GDM1 (cell line): Measurements from ENCODE around the gene SAMD4A.
A peak's percentile ranks its signal among the peaks of the same experiment; 100 is the strongest.

Experiments used
- DNase-seq: peaks from one replicate; lab custom pipeline; 2025; lab: John Stamatoyannopoulos, UW

The SAMD4A gene

GRCh38 chr14:54567224-54567638, 303 bp downstream of the SAMD4A start:
- no peak for DNase-seq

- peak; percentile 34 for DNase-seq
These were observed 972 bp downstream of the SAMD4A start for GRCh38 chr14:54567639-54568561.

DNA sequence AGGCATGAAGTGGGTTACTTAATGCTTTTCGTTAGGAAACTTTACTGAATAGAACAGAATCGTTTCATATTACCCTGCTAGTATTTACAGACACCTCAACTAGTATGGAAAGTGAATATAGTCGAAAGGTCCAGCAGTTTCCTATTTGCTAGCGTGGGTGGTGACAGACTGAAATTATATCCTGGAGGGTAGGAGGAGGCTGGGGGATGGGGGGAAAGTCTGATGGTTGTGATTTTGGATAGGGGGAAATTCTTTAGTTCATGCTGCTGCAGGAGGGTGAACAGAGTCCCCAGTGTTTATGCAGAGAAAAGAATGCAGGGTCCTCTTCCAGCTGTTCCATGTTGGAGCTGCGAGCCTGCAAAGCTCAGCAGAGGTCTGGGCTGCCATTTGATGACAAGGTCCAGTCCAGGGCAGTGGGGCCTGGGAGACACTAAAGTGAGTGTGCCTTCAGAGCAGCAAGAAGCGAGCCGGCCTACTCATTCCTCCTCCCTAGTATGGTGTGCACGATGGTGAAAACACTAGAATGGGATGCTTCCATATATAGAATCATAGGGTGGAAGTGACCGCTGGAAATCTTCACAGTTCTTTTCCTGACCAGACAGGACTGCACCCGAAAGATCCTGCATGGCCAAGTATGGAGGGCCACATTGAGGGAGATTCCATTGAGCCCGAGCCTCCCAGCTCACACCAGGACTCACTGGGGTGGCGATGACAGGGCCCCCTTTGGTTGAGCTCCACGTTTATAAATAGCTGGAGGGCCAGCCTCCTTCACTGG, 2.1 kb downstream of the SAMD4A start:
- no peak for DNase-seq

DNA sequence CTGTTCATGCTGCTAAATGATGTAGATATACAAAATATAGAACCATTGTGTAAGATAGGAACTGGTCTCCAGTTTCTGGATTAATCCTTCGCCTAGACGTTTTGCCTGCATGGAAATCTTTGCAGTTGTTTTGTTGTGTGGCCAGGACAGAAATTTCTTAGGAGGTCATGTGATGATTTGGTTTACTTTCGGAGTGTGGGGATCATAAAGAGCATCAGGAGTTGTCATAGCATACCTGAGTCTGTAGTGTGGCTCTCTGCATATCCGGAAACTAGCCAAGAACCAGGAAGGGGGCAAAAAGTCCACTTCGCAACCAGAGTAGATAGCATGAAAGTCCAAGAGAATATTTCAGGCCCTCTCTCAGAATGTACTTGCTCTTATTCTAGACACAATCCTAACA, 3.1 kb downstream of the SAMD4A start:
- no peak for DNase-seq

- DNase-seq: no peak
These were observed 3.9 kb downstream of the SAMD4A start for GRCh38 chr14:54570631-54571415.

DNA sequence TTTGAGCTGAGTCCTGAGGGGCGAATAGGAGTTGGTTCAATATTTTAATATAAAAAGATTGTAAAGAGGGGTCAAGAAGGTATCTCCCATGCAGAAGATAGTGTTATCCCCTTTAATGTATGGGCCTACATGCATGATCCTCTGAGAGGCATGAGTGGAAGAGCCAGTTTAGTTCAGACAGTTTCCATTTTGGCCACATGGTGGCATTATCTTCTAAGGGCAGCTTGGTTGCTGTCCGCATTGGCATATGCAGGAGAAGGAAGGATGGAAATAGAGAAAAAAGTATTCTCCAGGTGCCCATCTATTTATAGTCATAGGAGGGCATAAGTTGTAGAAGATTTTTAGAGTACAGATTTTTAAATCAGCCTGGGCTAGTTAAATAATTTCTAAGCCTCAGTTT, 5.4 kb downstream of the SAMD4A start:
- DNase-seq: peak; percentile 48

DNA sequence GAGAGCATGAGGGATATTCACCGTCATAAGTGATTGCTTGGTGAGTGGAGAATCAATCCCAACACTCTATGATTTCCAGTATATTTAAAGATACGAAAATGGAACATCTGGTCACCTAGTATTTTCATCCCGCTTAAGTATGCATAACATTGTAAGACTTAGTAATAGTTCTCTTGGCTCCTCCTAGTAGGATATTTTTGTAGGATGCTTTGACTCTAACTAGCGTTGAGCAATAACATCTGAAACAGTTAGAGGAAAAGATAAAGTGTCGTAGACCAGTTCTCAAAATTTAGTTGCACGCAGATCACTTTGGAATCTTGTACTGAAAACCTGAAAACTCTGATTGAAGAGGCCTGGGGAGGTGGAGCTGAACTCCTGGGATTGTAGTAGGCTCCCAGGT, 7.6 kb downstream of the SAMD4A start:
- DNase-seq: no peak

GRCh38 chr14:54577494-54577893, 10.6 kb downstream of the SAMD4A start:
- DNase-seq: no peak

DNA sequence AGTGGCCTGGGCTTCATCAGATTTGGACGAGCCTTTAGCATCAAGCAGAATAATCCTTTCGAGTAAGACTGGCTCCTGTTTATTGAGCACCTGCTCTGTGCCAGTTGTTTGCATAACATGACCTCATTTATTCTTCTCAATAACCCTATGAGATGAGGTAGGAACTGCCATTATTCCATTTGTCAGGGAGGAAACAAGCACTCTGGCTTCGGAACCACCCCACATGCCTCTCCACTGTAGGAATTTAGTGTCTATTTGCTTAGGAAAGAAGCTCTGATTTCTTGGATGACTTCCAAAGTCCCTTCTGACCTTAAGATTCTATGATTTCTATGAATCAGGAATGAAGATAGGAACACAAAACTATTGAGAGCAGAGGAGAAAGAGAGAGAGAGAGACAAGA, 11.0 kb downstream of the SAMD4A start:
- DNase-seq: no peak

DNA sequence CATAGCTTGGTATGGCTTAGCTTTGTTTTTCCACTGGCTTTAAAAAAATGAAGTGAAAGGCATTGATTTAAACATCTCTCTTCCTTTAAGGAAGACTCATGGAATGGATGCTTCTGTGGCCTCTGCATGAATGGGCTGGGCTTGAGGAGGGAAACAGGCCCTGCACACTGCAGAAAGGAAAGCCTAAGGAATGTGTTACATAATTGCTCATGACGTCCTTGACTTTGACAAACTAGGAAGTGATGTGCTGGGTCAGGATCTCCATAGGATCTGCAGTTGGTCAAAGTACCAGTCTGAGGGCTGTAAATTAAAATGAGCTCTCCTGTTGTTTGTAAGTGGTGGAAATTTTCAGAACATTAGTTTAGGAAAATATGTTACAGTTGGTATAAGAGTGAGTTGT, 12.7 kb downstream of the SAMD4A start:
- DNase-seq: no peak

DNA sequence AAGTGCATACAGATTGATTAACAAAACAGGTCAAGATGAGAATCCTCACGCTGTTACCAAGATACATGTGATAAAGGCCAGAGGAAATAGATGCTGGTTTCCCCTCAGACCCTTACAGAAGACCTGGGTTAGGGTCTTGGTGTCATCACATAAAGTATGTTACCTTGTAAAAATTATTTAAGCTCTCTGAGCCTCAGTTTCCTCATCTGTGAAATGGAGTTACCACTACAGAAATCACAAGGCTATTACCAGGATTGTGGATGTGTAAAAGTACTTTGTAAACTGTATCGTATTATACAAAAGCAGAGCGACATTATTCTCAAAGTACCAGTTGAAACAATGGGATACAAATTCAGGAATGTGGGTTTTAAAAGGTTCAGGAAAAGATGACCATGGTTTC, 14.0 kb downstream of the SAMD4A start:
- no peak for DNase-seq

- DNase-seq: no peak
These were observed 15.4 kb downstream of the SAMD4A start for GRCh38 chr14:54582334-54582733.

DNA sequence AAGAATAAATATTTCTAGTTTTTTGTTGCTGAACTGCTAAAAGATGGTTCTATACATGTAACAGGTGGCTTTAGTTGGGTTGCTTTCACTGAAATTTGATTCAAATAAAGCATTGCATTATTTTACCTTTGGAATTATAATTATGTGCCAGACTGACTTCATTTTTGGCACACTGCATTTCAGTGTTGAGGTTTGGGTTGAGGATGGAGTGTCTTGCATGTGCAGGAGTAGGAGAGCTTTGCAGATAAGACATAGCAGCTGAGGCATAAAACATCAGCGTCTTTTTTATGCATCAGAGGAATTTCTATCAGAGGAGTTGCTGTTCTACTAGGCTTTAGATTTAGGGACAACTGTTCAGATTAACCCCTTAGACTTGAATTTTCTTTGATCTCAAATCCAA, 17.2 kb downstream of the SAMD4A start:
- no peak for DNase-seq

- no peak for DNase-seq
These were observed 18.3 kb downstream of the SAMD4A start for GRCh38 chr14:54585214-54585613.

DNA sequence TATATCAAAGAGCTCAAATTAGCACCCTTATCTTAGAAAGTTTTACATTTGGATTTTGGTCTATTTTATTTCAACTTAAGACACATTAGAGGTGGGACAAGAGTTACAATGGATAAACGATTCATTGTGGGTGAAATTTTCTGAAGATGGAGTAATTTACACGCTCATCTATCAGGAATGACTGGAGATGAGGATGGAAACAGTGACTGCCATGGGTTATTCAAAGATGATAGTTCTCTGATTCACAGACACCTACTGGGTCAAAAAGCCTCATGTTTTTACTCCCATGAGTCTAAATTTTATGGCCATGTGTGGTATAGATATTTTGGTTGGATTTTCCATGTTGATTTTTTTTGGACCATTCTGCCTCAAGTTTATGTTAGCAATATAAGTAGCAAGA, 22.1 kb downstream of the SAMD4A start:
- DNase-seq: no peak

GRCh38 chr14:54589843-54590242, 22.9 kb downstream of the SAMD4A start:
- no peak for DNase-seq

DNA sequence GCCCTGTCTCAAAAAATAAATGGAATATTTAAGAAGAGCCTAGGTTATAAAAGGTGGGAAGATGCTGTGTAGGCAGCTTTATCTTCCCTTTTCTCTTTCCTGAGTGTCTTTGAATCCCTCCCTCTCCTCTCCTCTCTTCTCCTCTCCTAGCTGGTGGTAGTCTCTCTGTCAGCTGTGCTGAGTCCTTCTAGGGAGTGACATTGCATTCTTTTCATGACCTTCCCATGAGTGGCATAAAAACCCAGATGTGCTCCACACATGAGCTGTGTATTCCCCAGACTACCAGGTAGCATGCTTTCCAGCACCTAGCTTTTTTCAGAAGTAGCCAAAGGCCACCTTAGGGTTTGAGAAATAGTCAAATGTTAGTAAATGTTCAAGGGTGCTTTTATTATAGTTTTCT, 23.6 kb downstream of the SAMD4A start:
- no peak for DNase-seq

DNA sequence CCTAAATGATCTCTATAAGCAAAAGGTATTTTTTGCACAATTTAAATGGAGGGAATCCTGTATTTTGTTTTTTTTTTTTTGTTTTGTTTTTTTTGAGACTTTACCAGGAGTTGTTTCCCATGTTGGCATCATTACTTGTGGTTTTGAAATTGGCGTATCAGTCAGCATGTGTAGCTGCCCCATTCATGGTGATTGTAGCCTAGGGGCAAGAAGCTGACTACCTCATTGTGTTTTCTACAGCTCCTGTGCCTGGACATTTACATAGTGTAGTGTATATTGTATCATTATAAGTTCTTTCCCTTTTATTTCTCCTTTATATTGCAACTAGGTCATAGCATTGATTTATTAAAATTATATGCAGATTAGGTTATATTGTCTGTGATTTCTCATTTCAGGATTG, 24.5 kb downstream of the SAMD4A start:
- DNase-seq: no peak

DNA sequence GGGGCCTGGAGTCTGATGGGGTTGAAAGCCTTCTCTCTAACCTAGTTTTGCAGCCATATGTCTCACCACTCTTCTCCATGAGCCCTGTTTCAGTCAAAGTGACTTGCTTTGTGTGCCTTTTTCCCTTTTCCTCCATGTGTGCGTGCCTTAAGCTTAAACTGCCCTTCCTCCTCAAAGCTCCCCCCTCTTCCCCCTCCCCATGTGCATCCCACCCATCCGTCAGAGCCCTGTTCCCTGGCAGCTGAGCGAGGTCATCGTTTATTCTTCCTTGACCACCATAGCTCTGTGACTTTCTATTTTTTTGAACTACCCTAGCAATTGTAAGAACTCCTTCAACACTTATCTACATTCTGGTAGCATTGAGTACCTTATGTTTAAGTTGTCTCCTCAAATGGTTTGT, 24.9 kb downstream of the SAMD4A start:
- DNase-seq: no peak

DNA sequence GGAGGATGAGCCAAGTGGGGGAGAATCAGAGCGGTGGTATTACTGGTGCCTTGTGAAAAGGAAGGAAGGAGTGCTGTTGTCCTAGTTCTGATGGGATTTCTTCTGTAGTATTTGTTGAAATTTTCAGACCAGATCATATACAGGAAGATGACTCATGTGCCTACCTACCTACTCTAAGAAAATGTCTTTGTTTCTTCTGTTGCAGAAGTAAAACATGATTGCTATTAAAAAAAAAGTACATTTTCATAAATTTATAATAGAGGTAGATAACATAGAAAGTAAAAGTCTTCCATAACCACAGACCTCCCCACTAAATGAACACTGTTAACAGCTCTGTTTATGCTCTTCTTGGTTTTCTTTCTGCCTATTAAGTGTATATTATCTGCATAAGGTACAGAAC, 26.9 kb downstream of the SAMD4A start:
- DNase-seq: no peak

- DNase-seq: no peak
These were observed 27.6 kb downstream of the SAMD4A start for GRCh38 chr14:54594537-54594936.

GRCh38 chr14:54597795-54598443, 31.0 kb downstream of the SAMD4A start:
- peak; percentile 43 for DNase-seq
